ENCODE measurements around the gene AJM1. TPM values are rescaled to one million over a fixed set of nuclear protein-coding genes. Genes with fewer than 3 reads are reported as not detected.

Gene AJM1
- total RNA-seq, 1 experiment from 2014 or later: 7.1 TPM

- TF ChIP-seq, protein P1, sequence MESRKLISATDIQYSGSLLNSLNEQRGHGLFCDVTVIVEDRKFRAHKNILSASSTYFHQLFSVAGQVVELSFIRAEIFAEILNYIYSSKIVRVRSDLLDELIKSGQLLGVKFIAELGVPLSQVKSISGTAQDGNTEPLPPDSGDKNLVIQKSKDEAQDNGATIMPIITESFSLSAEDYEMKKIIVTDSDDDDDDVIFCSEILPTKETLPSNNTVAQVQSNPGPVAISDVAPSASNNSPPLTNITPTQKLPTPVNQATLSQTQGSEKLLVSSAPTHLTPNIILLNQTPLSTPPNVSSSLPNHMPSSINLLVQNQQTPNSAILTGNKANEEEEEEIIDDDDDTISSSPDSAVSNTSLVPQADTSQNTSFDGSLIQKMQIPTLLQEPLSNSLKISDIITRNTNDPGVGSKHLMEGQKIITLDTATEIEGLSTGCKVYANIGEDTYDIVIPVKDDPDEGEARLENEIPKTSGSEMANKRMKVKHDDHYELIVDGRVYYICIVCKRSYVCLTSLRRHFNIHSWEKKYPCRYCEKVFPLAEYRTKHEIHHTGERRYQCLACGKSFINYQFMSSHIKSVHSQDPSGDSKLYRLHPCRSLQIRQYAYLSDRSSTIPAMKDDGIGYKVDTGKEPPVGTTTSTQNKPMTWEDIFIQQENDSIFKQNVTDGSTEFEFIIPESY (IDR thresholded peaks at IDR 0.05; ENCODE audit: extremely low read depth, insufficient replicate concordance, low read length): no peak
- TF ChIP-seq POLR2AphosphoS5 (IDR thresholded peaks at IDR 0.05; ENCODE audit: low read depth, low read length) (no peak), EZH2 (IDR thresholded peaks at IDR 0.05) (no peak), ZFX (IDR thresholded peaks at IDR 0.05) (no peak), MAX (IDR thresholded peaks at IDR 0.05) (no peak), ATF3 (IDR thresholded peaks at IDR 0.05) (no peak), CBX3 (IDR thresholded peaks at IDR 0.05; ENCODE audit: low read depth) (no peak)
These were observed 12.9 kb upstream of the AJM1 start (continued) for GRCh38 chr9:136829412-136829811.

DNA sequence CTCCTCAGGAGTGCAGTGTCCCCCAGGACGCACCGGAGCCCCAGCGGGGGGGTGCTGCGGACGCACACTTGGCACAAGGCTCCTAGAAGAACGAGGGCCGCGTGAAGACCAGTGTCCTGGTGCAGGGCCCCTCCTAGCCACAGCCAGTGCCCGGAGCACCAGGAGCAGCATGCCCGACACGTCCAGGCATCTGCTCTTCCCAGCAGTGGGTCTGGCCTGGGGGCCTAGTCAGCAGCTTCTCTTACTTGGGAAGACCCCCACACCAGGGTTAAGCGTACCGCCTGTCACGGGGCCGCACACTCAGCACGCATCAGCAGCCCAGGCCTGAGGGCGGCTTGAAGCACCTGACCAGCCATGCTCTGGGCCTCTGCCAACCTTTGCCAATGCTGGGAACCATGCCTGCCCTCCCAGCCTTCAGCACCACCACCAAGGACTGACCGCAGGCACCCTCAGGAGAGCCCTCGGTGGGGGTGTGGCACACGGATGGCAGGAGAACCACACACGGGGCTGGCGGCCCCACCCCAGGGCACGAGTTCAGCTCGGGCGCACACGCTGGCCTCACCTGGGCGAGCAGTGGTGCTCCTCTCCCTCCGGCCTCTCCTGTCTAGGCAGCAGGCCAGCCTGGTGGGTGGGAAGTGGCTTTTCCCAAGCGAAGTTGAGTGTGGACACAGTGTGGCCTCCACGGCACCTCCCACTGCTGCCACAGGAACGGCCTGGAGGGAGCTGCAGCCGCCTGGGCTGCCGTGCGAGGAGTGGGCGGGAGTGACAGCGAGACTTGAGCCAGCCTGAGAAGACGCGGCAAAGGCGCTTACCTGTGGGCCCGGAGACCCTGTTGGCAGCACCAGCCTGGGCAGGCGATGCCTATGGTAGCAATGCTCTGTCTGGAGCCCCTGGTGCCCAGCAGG lies 12.0 kb upstream of the AJM1 start:
- ATAC-seq: no peak
- peaks cover 7 to 13% of the 10 kb centered on the region in 2 experiments for H3K36me3 ChIP-seq (ENCODE audit: control insufficient read depth in 1 of 2, insufficient read depth in 2 of 2, low read length in 2 of 2)
- TF ChIP-seq YY1 (IDR thresholded peaks at IDR 0.05; ENCODE audit: extremely low read depth, insufficient replicate concordance, low read depth, low read length) (no peak), EZH2 (IDR thresholded peaks at IDR 0.05) (no peak), EGR1 (IDR thresholded peaks at IDR 0.05; ENCODE audit: low read depth) (no peak), RAD21 (IDR thresholded peaks at IDR 0.05; ENCODE audit: low read depth) (no peak), POLR2AphosphoS5 (IDR thresholded peaks at IDR 0.05; ENCODE audit: low read depth, low read length) (no peak), MAX (IDR thresholded peaks at IDR 0.05) (no peak), ZNF274 (IDR thresholded peaks at IDR 0.05; ENCODE audit: low read depth, low read length) (no peak), SRF (IDR thresholded peaks at IDR 0.05; ENCODE audit: low read depth) (no peak), CTCF (IDR thresholded peaks at IDR 0.05 in 2 of 3, conservative IDR thresholded peaks at IDR 0.05 in 1 of 3; ENCODE audit: borderline replicate concordance in 1 of 3, insufficient read depth in 1 of 3, low read depth in 2 of 3, low read length in 2 of 3) (no peak), CBX3 (IDR thresholded peaks at IDR 0.05; ENCODE audit: low read depth) (no peak), FOSL1 (IDR thresholded peaks at IDR 0.05; ENCODE audit: low read depth) (no peak), SIN3A (IDR thresholded peaks at IDR 0.05; ENCODE audit: low read depth) (no peak), CEBPB (IDR thresholded peaks at IDR 0.05; ENCODE audit: low read depth) (no peak), JUND (IDR thresholded peaks at IDR 0.05) (no peak)
- TF ChIP-seq, protein P1 (IDR thresholded peaks at IDR 0.05; ENCODE audit: extremely low read depth, insufficient replicate concordance, low read length): no peak

More for the DNA sequence above, 12.0 kb upstream of the AJM1 start:
- no peaks in the 10 kb centered on the region for H3K27me3 ChIP-seq (ENCODE audit: insufficient read depth, low read length)
- H3K4me2 ChIP-seq (ENCODE audit: low read length): no peak overlapping the region
- no peaks in the 10 kb centered on the region for H3K9me2 ChIP-seq (ENCODE audit: insufficient read depth)
- no TSS peak for BruUV-seq (replicated peaks)
- H3K79me2 ChIP-seq (ENCODE audit: insufficient read depth, low read length): no peaks in the 10 kb centered on the region
- no peak overlapping the region for H3K27ac ChIP-seq (ENCODE audit: low read depth, low read length)
- intact Hi-C loops (cut with micrococcal nuclease): no loop called here
- H2AFZ ChIP-seq (ENCODE audit: low read depth, low read length, poor library complexity, severe bottlenecking): no peak overlapping the region
- H3K9ac ChIP-seq (ENCODE audit: low read length): no peak overlapping the region
- DNase-seq (ENCODE audit: low read depth, low spot score): no peak
- H3K4me1 ChIP-seq (ENCODE audit: control insufficient read depth in 1 of 2, insufficient read depth in 2 of 2, low read length in 2 of 2): no peaks in the 10 kb centered on the region
- H4K20me1 ChIP-seq (ENCODE audit: insufficient read depth): no peaks in the 10 kb centered on the region
- RAD21 ChIA-PET (ENCODE audit: low non-redundant PET in 1 of 2, low total read pairs in 2 of 2, uncharacterized antibody in 2 of 2, unreplicated experiment in 2 of 2): no interaction called here
- no peak overlapping the region for H3K4me3 ChIP-seq (replicated peaks in 1 of 2; ENCODE audit: low read depth in 1 of 2, low read length in 2 of 2)
- no peaks in the 10 kb centered on the region for H3K9me3 ChIP-seq (ENCODE audit: control insufficient read depth in 1 of 2, insufficient read depth in 1 of 2, low read depth in 1 of 2, low read length in 2 of 2)
- POLR2A ChIA-PET: no interaction called here
- CTCF ChIA-PET: interaction anchor here (1.0 kb wide), 1 partner anchor 12 kb away, joined by 3 read pairs; the partner anchor contains the start of gene AJM1
